ENCODE data around the gene ZNF90.

- TF ChIP-seq SCRT2 (tag by site-specific recombination; IDR thresholded peaks at IDR 0.05) (no peak), ZNF677 (tag by site-specific recombination; IDR thresholded peaks at IDR 0.05) (no peak), KLF1 (tag by site-specific recombination; IDR thresholded peaks at IDR 0.05) (no peak)
Observed at GRCh38 chr19:20167020-20167644, 89.3 kb downstream of the ZNF90 start, which contains the start of gene ZNF486.

All from HEK293 (cell line).